Measurements from ENCODE around the gene TBPL1. TPM values are rescaled to one million over a fixed set of nuclear protein-coding genes. Genes with fewer than 3 reads are reported as not detected.

Gene TBPL1
- total and polyA plus RNA-seq, 9 of the 15 experiments (the other 6 are each of a cell fraction or from before 2014, with no cell fraction given) = 78.1 to 152 (median 107) TPM

DNA sequence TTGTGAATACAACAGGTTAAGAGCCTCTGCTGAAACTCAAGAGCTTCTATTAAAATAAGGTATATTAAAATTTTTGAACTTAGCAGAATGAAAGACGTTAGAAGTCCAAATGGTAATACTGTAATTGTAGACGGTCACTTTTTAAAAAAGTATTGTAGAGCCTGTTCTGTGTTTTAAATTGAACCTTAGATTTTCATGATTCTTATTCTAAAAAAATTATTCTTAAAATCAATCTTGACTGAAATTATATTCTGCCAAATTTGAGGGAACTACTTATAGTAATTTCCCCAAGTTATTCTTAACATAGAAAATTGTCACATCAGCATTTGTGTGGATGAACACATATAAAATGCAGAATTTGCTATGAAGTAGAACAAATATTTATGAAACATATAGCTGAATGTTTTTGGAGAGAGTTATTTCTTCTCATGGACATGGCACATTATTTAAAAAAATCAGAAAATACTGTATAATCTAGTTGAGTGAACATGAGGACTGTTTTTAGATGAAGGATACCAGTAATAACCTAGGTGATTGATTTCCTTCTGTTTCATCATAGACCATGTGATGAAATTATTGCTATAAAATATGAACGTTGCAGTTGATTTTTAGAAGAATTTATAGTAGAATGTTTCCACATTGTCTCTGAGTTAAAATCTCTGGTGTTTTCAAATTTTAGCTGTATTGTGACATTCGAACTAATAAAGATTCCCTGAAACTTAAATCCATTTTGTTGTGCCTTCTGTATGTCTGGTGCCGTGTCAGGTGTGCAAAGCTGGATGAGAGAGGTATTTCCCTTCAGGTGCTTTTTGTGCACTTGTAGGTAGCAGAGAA lies 2.8 kb downstream of the TBPL1 start (continued):
- TF ChIP-seq, protein P1, sequence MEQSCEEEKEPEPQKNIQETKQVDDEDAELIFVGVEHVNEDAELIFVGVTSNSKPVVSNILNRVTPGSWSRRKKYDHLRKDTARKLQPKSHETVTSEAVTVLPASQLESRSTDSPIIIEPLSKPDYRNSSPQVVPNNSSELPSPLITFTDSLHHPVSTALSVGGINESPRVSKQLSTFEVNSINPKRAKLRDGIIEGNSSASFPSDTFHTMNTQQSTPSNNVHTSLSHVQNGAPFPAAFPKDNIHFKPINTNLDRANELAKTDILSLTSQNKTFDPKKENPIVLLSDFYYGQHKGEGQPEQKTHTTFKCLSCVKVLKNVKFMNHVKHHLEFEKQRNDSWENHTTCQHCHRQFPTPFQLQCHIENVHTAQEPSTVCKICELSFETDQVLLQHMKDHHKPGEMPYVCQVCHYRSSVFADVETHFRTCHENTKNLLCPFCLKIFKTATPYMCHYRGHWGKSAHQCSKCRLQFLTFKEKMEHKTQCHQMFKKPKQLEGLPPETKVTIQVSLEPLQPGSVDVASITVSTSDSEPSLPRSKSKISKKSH (CRISPR knock-in tag; IDR thresholded peaks at IDR 0.05) = no peak
- TF ChIP-seq ZEB2 (IDR thresholded peaks at IDR 0.05) (0 out of 2 replicates have a peak, but pooled peaks have one; percentile 22), KDM1A (IDR thresholded peaks at IDR 0.05) (no peak), RCOR1 (IDR thresholded peaks at IDR 0.05; ENCODE audit: borderline replicate concordance in 1 of 2, low read depth in 2 of 2, low read length in 2 of 2) (no peak), NFE2 (IDR thresholded peaks at IDR 0.05; ENCODE audit: low read depth) (no peak), ZNF445 (CRISPR knock-in tag; IDR thresholded peaks at IDR 0.05; ENCODE audit: low read depth) (no peak), SUPT5H (IDR thresholded peaks at IDR 0.05) (no peak), MAFK (IDR thresholded peaks at IDR 0.05; ENCODE audit: low read length) (peak; percentile 98), NR1H2 (CRISPR knock-in tag; IDR thresholded peaks at IDR 0.05) (no peak), SRF (CRISPR knock-in tag; IDR thresholded peaks at IDR 0.05) (no peak), ARID3A (IDR thresholded peaks at IDR 0.05; ENCODE audit: borderline replicate concordance, low read depth, low read length) (no peak), ZNF184 (CRISPR knock-in tag; IDR thresholded peaks at IDR 0.05) (no peak), THRAP3 (IDR thresholded peaks at IDR 0.05; ENCODE audit: borderline replicate concordance) (no peak), ZNF282 (CRISPR knock-in tag; IDR thresholded peaks at IDR 0.05) (no peak), TCF7 (IDR thresholded peaks at IDR 0.05; ENCODE audit: borderline replicate concordance) (no peak), CEBPB (tag; IDR thresholded peaks at IDR 0.05) (peak; percentile 56)
- TF ChIP-seq, protein P2, sequence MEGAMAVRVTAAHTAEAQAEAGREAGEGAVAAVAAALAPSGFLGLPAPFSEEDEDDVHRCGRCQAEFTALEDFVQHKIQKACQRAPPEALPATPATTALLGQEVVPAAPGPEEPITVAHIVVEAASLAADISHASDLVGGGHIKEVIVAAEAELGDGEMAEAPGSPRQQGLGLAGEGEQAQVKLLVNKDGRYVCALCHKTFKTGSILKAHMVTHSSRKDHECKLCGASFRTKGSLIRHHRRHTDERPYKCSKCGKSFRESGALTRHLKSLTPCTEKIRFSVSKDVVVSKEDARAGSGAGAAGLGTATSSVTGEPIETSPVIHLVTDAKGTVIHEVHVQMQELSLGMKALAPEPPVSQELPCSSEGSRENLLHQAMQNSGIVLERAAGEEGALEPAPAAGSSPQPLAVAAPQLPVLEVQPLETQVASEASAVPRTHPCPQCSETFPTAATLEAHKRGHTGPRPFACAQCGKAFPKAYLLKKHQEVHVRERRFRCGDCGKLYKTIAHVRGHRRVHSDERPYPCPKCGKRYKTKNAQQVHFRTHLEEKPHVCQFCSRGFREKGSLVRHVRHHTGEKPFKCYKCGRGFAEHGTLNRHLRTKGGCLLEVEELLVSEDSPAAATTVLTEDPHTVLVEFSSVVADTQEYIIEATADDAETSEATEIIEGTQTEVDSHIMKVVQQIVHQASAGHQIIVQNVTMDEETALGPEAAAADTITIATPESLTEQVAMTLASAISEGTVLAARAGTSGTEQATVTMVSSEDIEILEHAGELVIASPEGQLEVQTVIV (CRISPR knock-in tag; IDR thresholded peaks at IDR 0.05; ENCODE audit: borderline replicate concordance) = no peak
- TF ChIP-seq, protein P3, sequence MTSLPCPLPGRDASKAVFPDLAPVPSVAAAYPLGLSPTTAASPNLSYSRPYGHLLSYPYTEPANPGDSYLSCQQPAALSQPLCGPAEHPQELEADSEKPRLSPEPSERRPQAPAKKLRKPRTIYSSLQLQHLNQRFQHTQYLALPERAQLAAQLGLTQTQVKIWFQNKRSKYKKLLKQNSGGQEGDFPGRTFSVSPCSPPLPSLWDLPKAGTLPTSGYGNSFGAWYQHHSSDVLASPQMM (CRISPR knock-in tag; IDR thresholded peaks at IDR 0.05) = no peak
- TF ChIP-seq, protein P4, sequence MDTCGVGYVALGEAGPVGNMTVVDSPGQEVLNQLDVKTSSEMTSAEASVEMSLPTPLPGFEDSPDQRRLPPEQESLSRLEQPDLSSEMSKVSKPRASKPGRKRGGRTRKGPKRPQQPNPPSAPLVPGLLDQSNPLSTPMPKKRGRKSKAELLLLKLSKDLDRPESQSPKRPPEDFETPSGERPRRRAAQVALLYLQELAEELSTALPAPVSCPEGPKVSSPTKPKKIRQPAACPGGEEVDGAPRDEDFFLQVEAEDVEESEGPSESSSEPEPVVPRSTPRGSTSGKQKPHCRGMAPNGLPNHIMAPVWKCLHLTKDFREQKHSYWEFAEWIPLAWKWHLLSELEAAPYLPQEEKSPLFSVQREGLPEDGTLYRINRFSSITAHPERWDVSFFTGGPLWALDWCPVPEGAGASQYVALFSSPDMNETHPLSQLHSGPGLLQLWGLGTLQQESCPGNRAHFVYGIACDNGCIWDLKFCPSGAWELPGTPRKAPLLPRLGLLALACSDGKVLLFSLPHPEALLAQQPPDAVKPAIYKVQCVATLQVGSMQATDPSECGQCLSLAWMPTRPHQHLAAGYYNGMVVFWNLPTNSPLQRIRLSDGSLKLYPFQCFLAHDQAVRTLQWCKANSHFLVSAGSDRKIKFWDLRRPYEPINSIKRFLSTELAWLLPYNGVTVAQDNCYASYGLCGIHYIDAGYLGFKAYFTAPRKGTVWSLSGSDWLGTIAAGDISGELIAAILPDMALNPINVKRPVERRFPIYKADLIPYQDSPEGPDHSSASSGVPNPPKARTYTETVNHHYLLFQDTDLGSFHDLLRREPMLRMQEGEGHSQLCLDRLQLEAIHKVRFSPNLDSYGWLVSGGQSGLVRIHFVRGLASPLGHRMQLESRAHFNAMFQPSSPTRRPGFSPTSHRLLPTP (IDR thresholded peaks at IDR 0.05; ENCODE audit: borderline replicate concordance, extremely low read depth, insufficient read length) = no peak

All from K562 (cell line).